Measurements from ENCODE around the gene DLX3.

DNA sequence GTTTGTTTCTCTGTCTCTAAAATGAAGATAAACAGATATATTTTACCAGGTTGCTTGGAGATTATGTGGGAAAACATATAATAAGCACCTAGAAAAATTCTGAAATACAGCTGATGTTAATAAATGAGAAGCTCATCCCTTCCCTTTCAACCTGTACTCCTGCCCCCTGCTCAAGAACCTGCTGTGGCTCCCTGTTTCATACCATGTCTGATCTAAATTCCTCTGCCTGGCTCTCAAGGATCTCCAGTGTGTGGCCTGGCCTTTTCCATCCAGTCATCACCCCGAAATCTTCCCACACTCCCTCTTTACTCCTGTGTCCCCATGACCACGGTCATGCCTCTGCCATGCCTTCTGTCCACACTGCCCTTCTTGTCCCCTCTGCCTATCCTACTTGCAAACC is 45.4 kb downstream of the DLX3 start:
- TF ChIP-seq, protein P1, sequence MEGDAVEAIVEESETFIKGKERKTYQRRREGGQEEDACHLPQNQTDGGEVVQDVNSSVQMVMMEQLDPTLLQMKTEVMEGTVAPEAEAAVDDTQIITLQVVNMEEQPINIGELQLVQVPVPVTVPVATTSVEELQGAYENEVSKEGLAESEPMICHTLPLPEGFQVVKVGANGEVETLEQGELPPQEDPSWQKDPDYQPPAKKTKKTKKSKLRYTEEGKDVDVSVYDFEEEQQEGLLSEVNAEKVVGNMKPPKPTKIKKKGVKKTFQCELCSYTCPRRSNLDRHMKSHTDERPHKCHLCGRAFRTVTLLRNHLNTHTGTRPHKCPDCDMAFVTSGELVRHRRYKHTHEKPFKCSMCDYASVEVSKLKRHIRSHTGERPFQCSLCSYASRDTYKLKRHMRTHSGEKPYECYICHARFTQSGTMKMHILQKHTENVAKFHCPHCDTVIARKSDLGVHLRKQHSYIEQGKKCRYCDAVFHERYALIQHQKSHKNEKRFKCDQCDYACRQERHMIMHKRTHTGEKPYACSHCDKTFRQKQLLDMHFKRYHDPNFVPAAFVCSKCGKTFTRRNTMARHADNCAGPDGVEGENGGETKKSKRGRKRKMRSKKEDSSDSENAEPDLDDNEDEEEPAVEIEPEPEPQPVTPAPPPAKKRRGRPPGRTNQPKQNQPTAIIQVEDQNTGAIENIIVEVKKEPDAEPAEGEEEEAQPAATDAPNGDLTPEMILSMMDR (conservative IDR thresholded peaks at IDR 0.05; ENCODE audit: low read length): no peak
- no peak for TF ChIP-seq EZH2phosphoT487 (IDR thresholded peaks at IDR 0.05; ENCODE audit: borderline replicate concordance, low read depth, low read length)
